GM12878 (cell line): ENCODE measurements around the gene LIN7A. TPM values are rescaled to one million over a fixed set of nuclear protein-coding genes. Genes with fewer than 3 reads are reported as not detected.

ENCODE experiments used
- ATAC-seq: fragments of 200-7000 bp; cut with Tn5 transposase; 3 replicates; pipeline ENCODE4 v1.9.1; 2020; ENCODE audit warnings: mild to moderate bottlenecking, moderate library complexity
- BruUV-seq: library from RNA; stranded (reverse); fragments of 400-500 nt; replicated peaks from 2 replicates; lab custom pipeline; 2021; lab: Mats Ljungman, UMichigan
- CTCF ChIA-PET: fragments of 300-600 bp; sonication (Branson Sonifier 250); formaldehyde crosslinking; extraction: SDS; loops from one replicate; lab custom pipeline; 2021; ENCODE audit warnings: inconsistent platforms; lab: Yijun Ruan, JAX
- POLR2A ChIA-PET: fragments of 350-600 bp; formaldehyde crosslinking; extraction: SDS; loops from one replicate; lab custom pipeline; 2021; ENCODE audit warnings: inconsistent platforms; lab: Charles Lee
- RAD21 ChIA-PET: fragments of 300-600 bp; sonication (Branson Sonifier 250); formaldehyde crosslinking; loops from one replicate; lab custom pipeline; 2023; ENCODE audit warnings: antibody characterized with exemption; ENCODE audit not compliant: unreplicated experiment; lab: Charles Lee
- SMC1A ChIA-PET: fragments of 300-600 bp; sonication (Branson Sonifier 250); formaldehyde crosslinking; loops from one replicate; lab custom pipeline; 2023; ENCODE audit not compliant: unreplicated experiment, uncharacterized antibody; lab: Charles Lee
- DNase-seq: peaks from one replicate; pipeline ENCODE4 v3.0.0-alpha.2; 2011; ENCODE audit warnings: low read depth, low spot score
- FAIRE-seq: peaks from 3 replicates; lab custom pipeline; 2011; peaks lifted over from hg19 to GRCh38; lab: Jason Lieb, UNC
- H2AFZ ChIP-seq: 2 replicates; pipeline ENCODE4 v1.6.0; 2011; ENCODE audit warnings: low read depth, low read length, control low read depth; ENCODE audit not compliant: control insufficient read depth
- H3K27ac ChIP-seq: 2 replicates; pipeline ENCODE4 v1.5.1; 2011; ENCODE audit warnings: control low read depth; ENCODE audit not compliant: control insufficient read depth, insufficient read depth
- H3K27me3 ChIP-seq, 2 experiments: replicated peaks in 1 of 2; 2 replicates each; pipeline versions ENCODE4 v1.6.0 to v1.6.1; 2011; ENCODE audit warnings: low read length in 1 of 2; ENCODE audit not compliant: control insufficient read depth in 2 of 2, insufficient read depth in 2 of 2
- H3K36me3 ChIP-seq, 2 experiments: 2 replicates each; pipeline ENCODE4 v1.5.1; 2011; ENCODE audit warnings: low read length in 1 of 2; ENCODE audit not compliant: control insufficient read depth in 2 of 2, insufficient read depth in 2 of 2
- H3K4me1 ChIP-seq: 2 replicates; pipeline ENCODE4 v1.6.1; 2011; ENCODE audit warnings: mild to moderate bottlenecking, low read length, moderate library complexity, mixed read lengths; ENCODE audit not compliant: control insufficient read depth, insufficient read depth
- H3K4me2 ChIP-seq: 2 replicates; pipeline ENCODE4 v1.6.0; 2011; ENCODE audit warnings: control low read depth; ENCODE audit not compliant: control insufficient read depth, insufficient read depth
- H3K4me3 ChIP-seq: fragments of 200-600 bp; sonication (generic); 2 replicates; pipeline ENCODE4 v1.5.1; 2016
- H3K79me2 ChIP-seq: 2 replicates; pipeline ENCODE4 v1.6.0; 2011; ENCODE audit warnings: low read length; ENCODE audit not compliant: control insufficient read depth, insufficient read depth
- H3K9ac ChIP-seq: 2 replicates; pipeline ENCODE4 v1.8.0; 2011; ENCODE audit warnings: low read length, control low read depth, mixed read lengths; ENCODE audit not compliant: control insufficient read depth, insufficient read depth
- H3K9me3 ChIP-seq: replicated peaks from 3 replicates; pipeline ENCODE4 v1.5.1; 2011; ENCODE audit warnings: mild to moderate bottlenecking, low read length; ENCODE audit not compliant: control insufficient read depth, insufficient read depth
- H4K20me1 ChIP-seq: 2 replicates; pipeline ENCODE4 v1.6.0; 2011; ENCODE audit not compliant: control insufficient read depth, insufficient read depth
- CBX3 ChIP-seq: fragments of 200-600 bp; sonication (generic); IDR thresholded peaks from 2 replicates; pipeline ENCODE4 v1.6.1; 2016; ENCODE audit warnings: low read depth, borderline replicate concordance
- CHD2 ChIP-seq: IDR thresholded peaks from 2 replicates; pipeline ENCODE4 v1.6.1; 2011; ENCODE audit warnings: low read depth, low read length, improper control_type of control experiment, borderline replicate concordance
- GABPA ChIP-seq: IDR thresholded peaks from 2 replicates; pipeline ENCODE4 v1.6.1; 2014; ENCODE audit warnings: antibody characterized with exemption, low read depth, mild to moderate bottlenecking, inconsistent platforms
- MYB ChIP-seq: fragments of 150-350 bp; IDR thresholded peaks from 2 replicates; pipeline ENCODE4 v1.6.1; 2014; ENCODE audit warnings: mild to moderate bottlenecking, low read depth, low read length, borderline replicate concordance
- NFYB ChIP-seq: IDR thresholded peaks from 2 replicates; pipeline ENCODE4 v1.6.1; 2011; ENCODE audit warnings: low read depth, mild to moderate bottlenecking, low read length, improper control_type of control experiment, moderate library complexity; ENCODE audit not compliant: insufficient read depth
- PML ChIP-seq: IDR thresholded peaks from 2 replicates; pipeline ENCODE4 v1.6.1; 2012; ENCODE audit warnings: low read length, inconsistent platforms
- SREBF2 ChIP-seq: IDR thresholded peaks from 2 replicates; pipeline ENCODE4 v1.6.1; 2012; ENCODE audit warnings: mild to moderate bottlenecking, low read length
- SUPT20H ChIP-seq: IDR thresholded peaks from 2 replicates; pipeline ENCODE4 v1.6.1; 2011; ENCODE audit warnings: low read depth, mild to moderate bottlenecking, low read length, moderate library complexity, borderline replicate concordance; ENCODE audit not compliant: control insufficient read depth
- in situ Hi-C: fragments of 300-500 bp; cut with MboI; formaldehyde crosslinking; loops from 9 replicates; pipeline ENCODE4 v1.14.3; 2018; ENCODE audit warnings: mixed read lengths
- intact Hi-C: fragments of 100-400 bp; cut with micrococcal nuclease; formaldehyde crosslinking; loops from one replicate; pipeline ENCODE4 v1.14.2; 2022; ENCODE audit not compliant: unreplicated experiment
- polyA plus RNA-seq, 11 experiments: library from polyadenylated mRNA; depleted of rRNA in 4 of 11; unstranded in 6 of 11; stranded (reverse) in 5 of 11; fragments of >200 nt; fragmentation: Nextera tagmentation in 4 of 11; fragmentation: Illumina TruSeq in 1 of 11; extraction: Ambion mirVana in 4 of 11; extraction: Trizol in 1 of 11; gene quantifications; 1 replicate in 1 of 11; 2 replicates in 10 of 11; pipeline versions ENCODE4 v1.2.1 to v1.2.3, GENCODE V29; 2011 to 2016; ENCODE audit warnings: inconsistent platforms in 2 of 11, missing spikeins in 2 of 11, low read depth in 1 of 11
- total RNA-seq, 4 experiments: library from RNA; depleted of rRNA in 3 of 4; stranded (reverse); fragments of >200 nt in 3 of 4; fragmentation: Illumina TruSeq in 1 of 4; extraction: Trizol in 1 of 4; gene quantifications; 2 replicates each; pipeline versions ENCODE4 v1.2.1 to v1.2.3, GENCODE V29; 2013 to 2021
- TF ChIP-seq, protein P1 (sequence below): fragments of 450-650 bp; IDR thresholded peaks from 2 replicates; pipeline ENCODE4 v1.6.1; 2017; ENCODE audit warnings: low read depth, mild to moderate bottlenecking, moderate library complexity
- TF ChIP-seq, protein P2 (sequence below): fragments of 450-650 bp; formaldehyde crosslinking; IDR thresholded peaks from 2 replicates; pipeline ENCODE4 v1.4.0; 2020; ENCODE audit warnings: mild to moderate bottlenecking, moderate library complexity

The LIN7A gene
- total and polyA plus RNA-seq, 10 of the 15 experiments (the other 5 are each of a cell fraction or from before 2014, with no cell fraction given), result 0.04 to 0.93 (median 0.35) TPM; not detected in 1

GRCh38 chr12:80877721-80878265, 59.9 kb downstream of the LIN7A start (continued):
- no peak for TF ChIP-seq SUPT20H
- TF ChIP-seq, protein P1, sequence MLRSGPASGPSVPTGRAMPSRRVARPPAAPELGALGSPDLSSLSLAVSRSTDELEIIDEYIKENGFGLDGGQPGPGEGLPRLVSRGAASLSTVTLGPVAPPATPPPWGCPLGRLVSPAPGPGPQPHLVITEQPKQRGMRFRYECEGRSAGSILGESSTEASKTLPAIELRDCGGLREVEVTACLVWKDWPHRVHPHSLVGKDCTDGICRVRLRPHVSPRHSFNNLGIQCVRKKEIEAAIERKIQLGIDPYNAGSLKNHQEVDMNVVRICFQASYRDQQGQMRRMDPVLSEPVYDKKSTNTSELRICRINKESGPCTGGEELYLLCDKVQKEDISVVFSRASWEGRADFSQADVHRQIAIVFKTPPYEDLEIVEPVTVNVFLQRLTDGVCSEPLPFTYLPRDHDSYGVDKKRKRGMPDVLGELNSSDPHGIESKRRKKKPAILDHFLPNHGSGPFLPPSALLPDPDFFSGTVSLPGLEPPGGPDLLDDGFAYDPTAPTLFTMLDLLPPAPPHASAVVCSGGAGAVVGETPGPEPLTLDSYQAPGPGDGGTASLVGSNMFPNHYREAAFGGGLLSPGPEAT, result no peak
- TF ChIP-seq MYB, result no peak
- TF ChIP-seq CBX3, result no peak

DNA sequence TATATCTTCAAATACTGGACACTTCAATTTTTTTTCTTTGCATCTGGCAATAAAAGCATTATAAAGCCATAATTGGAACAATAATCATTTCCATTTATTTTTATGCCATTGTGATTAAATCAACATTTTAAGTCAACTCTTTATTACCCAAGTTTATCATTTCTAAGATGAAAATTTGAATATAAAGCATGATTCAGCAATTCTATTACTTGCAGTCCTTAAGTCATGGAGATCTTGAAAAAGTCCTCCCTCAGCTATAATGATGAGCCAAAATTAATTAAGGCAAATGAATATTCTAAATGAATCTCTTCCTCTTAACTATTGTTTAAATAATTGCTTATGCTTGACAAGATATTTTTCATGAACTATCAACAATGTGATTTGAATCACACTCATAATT, 65.7 kb downstream of the LIN7A start:
- ChIA-PET POLR2A (no interaction called here), SMC1A (interaction anchor here (0.7 to 1.6 kb wide), 2 partner anchors 14 to 99 kb away, joined by 3 to 6 read pairs; no protein-coding TSS in a partner anchor), CTCF (no interaction called here)
- H3K9ac ChIP-seq, result no peak overlapping the region
- H3K79me2 ChIP-seq, result no peaks in the 10 kb centered on the region
- no peaks in the 10 kb centered on the region for H4K20me1 ChIP-seq
- H3K36me3 ChIP-seq, result no peaks in the 10 kb centered on the region
- H3K4me3 ChIP-seq, result no peak overlapping the region
- no peak for ATAC-seq
- BruUV-seq, result no TSS peak
- H3K4me2 ChIP-seq, result no peak overlapping the region
- H3K27me3 ChIP-seq, result no peaks in the 10 kb centered on the region
- intact Hi-C loops (no loop called here), in situ Hi-C loops (no loop called here)
- H2AFZ ChIP-seq, result no peak overlapping the region
- TF ChIP-seq, protein P2, sequence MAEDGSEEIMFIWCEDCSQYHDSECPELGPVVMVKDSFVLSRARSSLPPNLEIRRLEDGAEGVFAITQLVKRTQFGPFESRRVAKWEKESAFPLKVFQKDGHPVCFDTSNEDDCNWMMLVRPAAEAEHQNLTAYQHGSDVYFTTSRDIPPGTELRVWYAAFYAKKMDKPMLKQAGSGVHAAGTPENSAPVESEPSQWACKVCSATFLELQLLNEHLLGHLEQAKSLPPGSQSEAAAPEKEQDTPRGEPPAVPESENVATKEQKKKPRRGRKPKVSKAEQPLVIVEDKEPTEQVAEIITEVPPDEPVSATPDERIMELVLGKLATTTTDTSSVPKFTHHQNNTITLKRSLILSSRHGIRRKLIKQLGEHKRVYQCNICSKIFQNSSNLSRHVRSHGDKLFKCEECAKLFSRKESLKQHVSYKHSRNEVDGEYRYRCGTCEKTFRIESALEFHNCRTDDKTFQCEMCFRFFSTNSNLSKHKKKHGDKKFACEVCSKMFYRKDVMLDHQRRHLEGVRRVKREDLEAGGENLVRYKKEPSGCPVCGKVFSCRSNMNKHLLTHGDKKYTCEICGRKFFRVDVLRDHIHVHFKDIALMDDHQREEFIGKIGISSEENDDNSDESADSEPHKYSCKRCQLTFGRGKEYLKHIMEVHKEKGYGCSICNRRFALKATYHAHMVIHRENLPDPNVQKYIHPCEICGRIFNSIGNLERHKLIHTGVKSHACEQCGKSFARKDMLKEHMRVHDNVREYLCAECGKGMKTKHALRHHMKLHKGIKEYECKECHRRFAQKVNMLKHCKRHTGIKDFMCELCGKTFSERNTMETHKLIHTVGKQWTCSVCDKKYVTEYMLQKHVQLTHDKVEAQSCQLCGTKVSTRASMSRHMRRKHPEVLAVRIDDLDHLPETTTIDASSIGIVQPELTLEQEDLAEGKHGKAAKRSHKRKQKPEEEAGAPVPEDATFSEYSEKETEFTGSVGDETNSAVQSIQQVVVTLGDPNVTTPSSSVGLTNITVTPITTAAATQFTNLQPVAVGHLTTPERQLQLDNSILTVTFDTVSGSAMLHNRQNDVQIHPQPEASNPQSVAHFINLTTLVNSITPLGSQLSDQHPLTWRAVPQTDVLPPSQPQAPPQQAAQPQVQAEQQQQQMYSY (CRISPR knock-in tag), result no peak
- TF ChIP-seq CHD2 (no peak), SREBF2 (no peak), PML (no peak), NFYB (no peak), GABPA (no peak)
- TF ChIP-seq, all 136 proteins: peak for 0
- Histone ChIP-seq H3K4me1 (no peaks in the 10 kb centered on the region), H3K9me3 (no peaks in the 10 kb centered on the region), H3K27ac (no peak overlapping the region)
- RAD21 ChIA-PET, result no interaction called here
- no peak for DNase-seq
- no peak for FAIRE-seq
